Measurements from ENCODE around the gene ILDR2. TPM values are rescaled to one million over a fixed set of nuclear protein-coding genes. Genes with fewer than 3 reads are reported as not detected.

Gene ILDR2
- total RNA-seq, 2 donors from 2014 or later, result 1.00 to 1.4 TPM

GRCh38 chr1:166876540-166876838 is 98.9 kb downstream of the ILDR2 start:
- peak overlapping the region; percentile 88 for H3K4me3 Mint-ChIP-seq
- H3K9me3 Mint-ChIP-seq, result peaks cover 6% of the 10 kb centered on the region
- WGBS, 2 experiments (ENCODE audit: insufficient coverage in 1 of 2, insufficient read length in 1 of 2), result 29 to 35% methylated on average over 5 to 7 of the region's 7 CpGs
- Histone ChIP-seq H3K9ac (ENCODE audit: extremely low read depth, low read length, poor library complexity, severe bottlenecking) (no peak overlapping the region), H3K9me3 (ENCODE audit: control insufficient read depth, low read length) (no peaks in the 10 kb centered on the region), H3K4me1 (ENCODE audit: control insufficient read depth, insufficient read depth, low read length) (no peaks in the 10 kb centered on the region), H3K4me3 (ENCODE audit: low read length) (peak overlapping the region; percentile 67), H3K27me3 (ENCODE audit: control insufficient read depth, insufficient read depth, low read length, poor library complexity, severe bottlenecking) (peaks cover 5% of the 10 kb centered on the region), H3K36me3 (ENCODE audit: control insufficient read depth, insufficient read depth, low read length) (peaks cover 6% of the 10 kb centered on the region), H3K27ac (ENCODE audit: low read depth, low read length) (no peak overlapping the region)
- peaks cover 6% of the 10 kb centered on the region for H3K36me3 Mint-ChIP-seq (ENCODE audit: low read depth)
- H3K4me1 Mint-ChIP-seq, result peaks cover 20% of the 10 kb centered on the region
- no peak for DNase-seq
- peak overlapping the region; percentile 32 for H3K27ac Mint-ChIP-seq
- H3K27me3 Mint-ChIP-seq (ENCODE audit: insufficient read depth), result peaks cover 9% of the 10 kb centered on the region
- TF ChIP-seq CTCF (conservative IDR thresholded peaks at IDR 0.05), result peak; percentile 58

- Mint-ChIP-seq H3K36me3 (ENCODE audit: low read depth) (peaks cover 6% of the 10 kb centered on the region), H3K27ac (peak within 1 kb of the TSS; percentile 99), H3K9me3 (peaks cover 6% of the 10 kb centered on the region), H3K4me3 (peak within 1 kb of the TSS; percentile 88), H3K27me3 (ENCODE audit: insufficient read depth) (peaks cover 9% of the 10 kb centered on the region), H3K4me1 (peaks cover 26% of the 10 kb centered on the region)
- Histone ChIP-seq H3K27ac (ENCODE audit: low read depth, low read length) (peak within 1 kb of the TSS; percentile 86), H3K36me3 (ENCODE audit: control insufficient read depth, insufficient read depth, low read length) (peaks cover 6% of the 10 kb centered on the region), H3K9me3 (ENCODE audit: control insufficient read depth, low read length) (no peaks in the 10 kb centered on the region), H3K4me1 (ENCODE audit: control insufficient read depth, insufficient read depth, low read length) (no peaks in the 10 kb centered on the region), H3K27me3 (ENCODE audit: control insufficient read depth, insufficient read depth, low read length, poor library complexity, severe bottlenecking) (no peaks in the 10 kb centered on the region), H3K9ac (ENCODE audit: extremely low read depth, low read length, poor library complexity, severe bottlenecking) (peak within 1 kb of the TSS; percentile 87), H3K4me3 (ENCODE audit: low read length) (peak within 1 kb of the TSS; percentile 83)
- peak; percentile 99 for DNase-seq
- 0 to 2% methylated on average over 28 to 84 of the region's 84 CpGs for WGBS, 2 experiments (ENCODE audit: insufficient coverage in 1 of 2, insufficient read length in 1 of 2)
- TF ChIP-seq CTCF (conservative IDR thresholded peaks at IDR 0.05), result no peak
Observed at GRCh38 chr1:166875734-166876539, 99.4 kb downstream of the ILDR2 start, which contains the start of gene TADA1. TSS of gene TADA1 (minus strand) at chr1:166876264. CDS start at chr1:166876233, 31 bp downstream.

DNA sequence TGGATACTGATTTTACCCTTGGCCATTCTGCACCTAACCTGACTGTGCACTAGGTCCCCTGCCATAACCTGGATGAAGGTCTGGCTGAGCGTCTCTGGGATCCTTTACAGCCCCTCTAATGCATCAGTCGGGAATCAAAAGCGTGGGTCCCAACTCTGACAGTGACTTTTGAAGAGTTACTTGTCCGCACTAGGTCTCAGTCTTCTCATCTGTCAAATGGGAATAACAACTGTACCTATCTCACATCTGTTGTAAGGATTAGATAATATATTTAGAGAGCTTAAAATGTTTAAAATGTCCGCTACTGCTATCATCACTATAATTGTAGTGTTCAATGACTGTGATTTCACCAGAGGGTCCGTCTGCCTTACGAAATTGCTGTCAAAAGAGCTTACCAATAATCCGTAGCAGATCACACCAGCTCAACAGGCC is 100.0 kb downstream of the ILDR2 start:
- no peaks in the 10 kb centered on the region for H3K27me3 ChIP-seq (ENCODE audit: control insufficient read depth, insufficient read depth, low read length, poor library complexity, severe bottlenecking)
- peaks cover 7% of the 10 kb centered on the region for H3K27me3 Mint-ChIP-seq (ENCODE audit: insufficient read depth)
- peak overlapping the region; percentile 80 for H3K27ac Mint-ChIP-seq
- no peak for TF ChIP-seq CTCF (conservative IDR thresholded peaks at IDR 0.05)
- H3K36me3 ChIP-seq (ENCODE audit: control insufficient read depth, insufficient read depth, low read length), result peaks cover 6% of the 10 kb centered on the region
- no peak for DNase-seq
- peak overlapping the region; percentile 86 for H3K27ac ChIP-seq (ENCODE audit: low read depth, low read length)
- peak overlapping the region; percentile 87 for H3K9ac ChIP-seq (ENCODE audit: extremely low read depth, low read length, poor library complexity, severe bottlenecking)
- H3K9me3 Mint-ChIP-seq, result peaks cover 6% of the 10 kb centered on the region
- H3K36me3 Mint-ChIP-seq (ENCODE audit: low read depth), result peaks cover 6% of the 10 kb centered on the region
- 31 to 51% methylated on average over 3 to 8 of the region's 8 CpGs for WGBS, 2 experiments (ENCODE audit: insufficient coverage in 1 of 2, insufficient read length in 1 of 2)
- peaks cover 32% of the 10 kb centered on the region for H3K4me1 Mint-ChIP-seq
- peak overlapping the region; percentile 83 for H3K4me3 ChIP-seq (ENCODE audit: low read length)
- no peaks in the 10 kb centered on the region for H3K9me3 ChIP-seq (ENCODE audit: control insufficient read depth, low read length)
- H3K4me3 Mint-ChIP-seq, result peak overlapping the region; percentile 88
- H3K4me1 ChIP-seq (ENCODE audit: control insufficient read depth, insufficient read depth, low read length), result no peaks in the 10 kb centered on the region
